H1 (cell line): ENCODE data around the gene ALAS1. TPM values are rescaled to one million over a fixed set of nuclear protein-coding genes. Genes with fewer than 3 reads are reported as not detected.

Experiments
- CTCF ChIA-PET: fragments of 300-600 bp; sonication (Branson Sonifier 250); formaldehyde crosslinking; loops from one replicate; lab custom pipeline; 2021; ENCODE audit not compliant: partially characterized antibody; lab: Charles Lee
- POLR2A ChIA-PET: fragments of 300-600 bp; sonication (Branson Sonifier 250); formaldehyde crosslinking; loops from one replicate; lab custom pipeline; 2021; ENCODE audit warnings: inconsistent platforms; ENCODE audit not compliant: partially characterized antibody; lab: Charles Lee
- DNase-seq, 2 experiments: peaks; one replicate each; pipeline versions ENCODE4 v3.0.0 to v3.0.0-alpha.2; 2010 to 2022; ENCODE audit warnings: low spot score in 2 of 2, low read depth in 1 of 2, mixed read lengths in 1 of 2
- FAIRE-seq: peaks from 2 replicates; lab custom pipeline; 2011; peaks lifted over from hg19 to GRCh38; lab: Jason Lieb, UNC
- H2AFZ ChIP-seq: 2 replicates; pipeline ENCODE4 v1.8.1; 2012; ENCODE audit warnings: low read length, inconsistent platforms
- H2AK5ac ChIP-seq: 2 replicates; pipeline ENCODE4 v1.6.1; 2013; ENCODE audit warnings: low read depth, low read length
- H2BK120ac ChIP-seq: replicated peaks from 2 replicates; pipeline ENCODE3; 2013; ENCODE audit warnings: low read depth, low read length, inconsistent platforms
- H2BK12ac ChIP-seq: 2 replicates; pipeline ENCODE4 v1.6.1; 2013; ENCODE audit warnings: low read depth, low read length
- H2BK15ac ChIP-seq: 2 replicates; pipeline ENCODE4 v1.6.1; 2013; ENCODE audit warnings: low read length
- H2BK20ac ChIP-seq: 2 replicates; pipeline ENCODE4 v1.6.1; 2013; ENCODE audit warnings: low read length
- H2BK5ac ChIP-seq: 2 replicates; pipeline ENCODE4 v1.6.1; 2013; ENCODE audit warnings: low read depth, low read length
- H3K14ac ChIP-seq: 2 replicates; pipeline ENCODE4 v1.6.1; 2013; ENCODE audit warnings: inconsistent platforms; ENCODE audit not compliant: insufficient read length
- H3K18ac ChIP-seq: 2 replicates; pipeline ENCODE4 v1.6.1; 2013; ENCODE audit warnings: low read length; ENCODE audit errors: extremely low read depth
- H3K23ac ChIP-seq: 2 replicates; pipeline ENCODE4 v1.6.1; 2013; ENCODE audit warnings: inconsistent platforms; ENCODE audit not compliant: insufficient read length
- H3K23me2 ChIP-seq: 2 replicates; pipeline ENCODE4 v1.6.1; 2013; ENCODE audit warnings: low read depth, low read length
- H3K27ac ChIP-seq: 2 replicates; pipeline ENCODE4 v1.6.1; 2011; ENCODE audit warnings: low read depth, low read length, inconsistent platforms
- H3K27me3 ChIP-seq, 4 experiments: replicated peaks in 1 of 4; 1 replicate in 1 of 4; 2 replicates in 3 of 4; pipeline versions ENCODE4 v1.6.1 to v1.8.1; 2011 to 2013; ENCODE audit warnings: low read length in 3 of 4, mild to moderate bottlenecking in 3 of 4, inconsistent platforms in 2 of 4, mixed read lengths in 2 of 4, moderate library complexity in 1 of 4; ENCODE audit not compliant: control insufficient read depth in 3 of 4, insufficient read depth in 3 of 4; ENCODE audit errors: extremely low read depth in 1 of 4
- H3K36me3 ChIP-seq, 4 experiments: 2 replicates each; pipeline versions ENCODE4 v1.6.1 to v1.8.1; 2011 to 2013; ENCODE audit warnings: mild to moderate bottlenecking in 4 of 4, low read length in 3 of 4, moderate library complexity in 2 of 4, control low read depth in 1 of 4, inconsistent platforms in 1 of 4; ENCODE audit not compliant: insufficient read depth in 4 of 4, control insufficient read depth in 2 of 4
- H3K4ac ChIP-seq: replicated peaks from 2 replicates; pipeline ENCODE3; 2013; ENCODE audit warnings: low read length, low read depth, mixed read lengths, inconsistent platforms; ENCODE audit not compliant: insufficient read length
- H3K4me1 ChIP-seq, 4 experiments: replicated peaks in 1 of 4; 1 replicate in 1 of 4; 2 replicates in 3 of 4; pipeline versions ENCODE4 v1.6.1 to v1.8.1; 2011 to 2013; ENCODE audit warnings: low read length in 3 of 4, inconsistent platforms in 2 of 4, mixed read lengths in 1 of 4; ENCODE audit not compliant: insufficient read depth in 4 of 4, control insufficient read depth in 3 of 4
- H3K4me2 ChIP-seq, 2 experiments: 2 replicates each; pipeline versions ENCODE4 v1.6.1 to v1.8.1; 2011 to 2013; ENCODE audit warnings: low read depth in 2 of 2, low read length in 2 of 2, control low read depth in 1 of 2, inconsistent platforms in 1 of 2, mild to moderate bottlenecking in 1 of 2; ENCODE audit not compliant: insufficient read depth in 1 of 2
- H3K4me3 ChIP-seq, 4 experiments: fragments of 200-600, 300-600 bp in 1 of 4; sonication (generic), shearing (Covaris generic), sonication (Bioruptor Twin) in 1 of 4; 2 replicates each; pipeline versions ENCODE4 v1.5.1 to v1.8.1; 2011 to 2016; ENCODE audit warnings: low read length in 4 of 4, low read depth in 3 of 4, control low read depth in 2 of 4, inconsistent platforms in 2 of 4, mild to moderate bottlenecking in 2 of 4, mixed read lengths in 1 of 4, moderate library complexity in 1 of 4; ENCODE audit not compliant: insufficient read depth in 2 of 4; ENCODE audit errors: extremely low read depth in 1 of 4
- H3K56ac ChIP-seq: replicated peaks from 2 replicates; pipeline ENCODE3; 2013; ENCODE audit warnings: low read depth, mild to moderate bottlenecking, mixed read lengths, low read length, inconsistent platforms; ENCODE audit not compliant: insufficient read length
- H3K79me1 ChIP-seq: 2 replicates; pipeline ENCODE4 v1.6.1; 2013; ENCODE audit warnings: low read depth, low read length, control low read depth
- H3K79me2 ChIP-seq, 2 experiments: 2 replicates each; pipeline versions ENCODE4 v1.6.1 to v1.8.1; 2012 to 2013; ENCODE audit warnings: low read length in 2 of 2, mild to moderate bottlenecking in 2 of 2, inconsistent platforms in 1 of 2; ENCODE audit not compliant: insufficient read depth in 2 of 2, control insufficient read depth in 1 of 2
- H3K9ac ChIP-seq, 4 experiments: replicated peaks in 1 of 4; 1 replicate in 1 of 4; 2 replicates in 3 of 4; pipeline versions ENCODE4 v1.6.1 to v1.8.1; 2011 to 2013; ENCODE audit warnings: low read depth in 3 of 4, low read length in 3 of 4, control low read depth in 2 of 4, mild to moderate bottlenecking in 2 of 4, moderate library complexity in 2 of 4, inconsistent platforms in 1 of 4; ENCODE audit errors: extremely low read depth in 1 of 4
- H3K9me3 ChIP-seq, 2 experiments: 2 replicates each; pipeline versions ENCODE4 v1.6.1 to v1.8.1; 2012 to 2013; ENCODE audit warnings: mild to moderate bottlenecking in 2 of 2, moderate library complexity in 2 of 2, control low read depth in 1 of 2, inconsistent platforms in 1 of 2, low read depth in 1 of 2, low read length in 1 of 2, mixed read lengths in 1 of 2; ENCODE audit not compliant: insufficient read depth in 2 of 2
- H4K20me1 ChIP-seq, 2 experiments: replicated peaks in 1 of 2; 2 replicates each; pipeline versions ENCODE3 to v1.8.1; 2011 to 2013; ENCODE audit warnings: inconsistent platforms in 2 of 2, low read length in 2 of 2, mild to moderate bottlenecking in 1 of 2; ENCODE audit not compliant: insufficient read depth in 2 of 2, control insufficient read depth in 1 of 2
- H4K5ac ChIP-seq: 2 replicates; pipeline ENCODE4 v1.6.1; 2013; ENCODE audit warnings: low read length, low read depth, mixed read lengths, inconsistent platforms; ENCODE audit not compliant: insufficient read length
- H4K8ac ChIP-seq: 2 replicates; pipeline ENCODE4 v1.8.0; 2013; ENCODE audit warnings: mild to moderate bottlenecking, moderate library complexity, low read length, inconsistent platforms; ENCODE audit not compliant: insufficient read depth; ENCODE audit errors: extremely low read depth
- H4K91ac ChIP-seq: replicated peaks from 2 replicates; pipeline ENCODE3; 2013; ENCODE audit warnings: low read length, mixed read lengths, inconsistent platforms; ENCODE audit not compliant: insufficient read length
- EGR1 ChIP-seq: IDR thresholded peaks from 2 replicates; pipeline ENCODE4 v1.6.1; 2011; ENCODE audit warnings: low read depth, low read length, borderline replicate concordance
- FOSL1 ChIP-seq: IDR thresholded peaks from 2 replicates; pipeline ENCODE4 v1.6.1; 2011; ENCODE audit warnings: mild to moderate bottlenecking, low read depth, low read length, moderate library complexity; ENCODE audit not compliant: insufficient read depth
- WGBS, 2 experiments: shearing (Covaris generic) in 1 of 2; methylation state at CpG; one replicate each; pipeline versions ENCODE4 v1.1.6 to v1.1.7; 2013 to 2015; ENCODE audit warnings: low lambda C conversion rate in 2 of 2, mixed read lengths in 2 of 2, inconsistent platforms in 1 of 2, low coverage in 1 of 2, missing lambda C conversion rate in 1 of 2; ENCODE audit not compliant: insufficient replicate concordance in 2 of 2, insufficient coverage in 1 of 2, insufficient read length in 1 of 2; ENCODE audit errors: extremely low coverage in 1 of 2, missing lambda C conversion rate in 1 of 2; 5-methylcytosine and 5-hydroxymethylcytosine counted together
- polyA plus RNA-seq, 7 experiments: library from polyadenylated mRNA; depleted of rRNA in 3 of 7; stranded (reverse) in 5 of 7; unstranded in 2 of 7; fragments of >200 nt in 5 of 7; fragments of 200-250 nt in 2 of 7; gene quantifications; 1 replicate in 5 of 7; 2 replicates in 1 of 7; 4 replicates in 1 of 7; pipeline versions ENCODE4 v1.2.1 to v1.2.3, GENCODE V29; 2011 to 2013; ENCODE audit warnings: missing spikeins in 2 of 7, mixed read lengths in 2 of 7
- total RNA-seq: library from RNA; stranded (reverse); fragmentation: NEBNext Ultra II Directional; extraction: Animal tissue kit (Norgen Biotek cat#: 25700); gene quantifications from 2 replicates; pipeline ENCODE4 v1.2.1, GENCODE V29; 2021

ALAS1 gene
- total and polyA plus RNA-seq, 2 of the 8 experiments (the other 6 are each of a cell fraction or from before 2014, with no cell fraction given) = 45.9 to 84.4 TPM

GRCh38 chr3:52178537-52178936 is 19.4 kb upstream of the ALAS1 start:
- H3K36me3 ChIP-seq = no peaks in the 10 kb centered on the region
- no peak overlapping the region; the same call in 1 of the 2 replicates for H2BK12ac ChIP-seq
- no peak overlapping the region for H2BK5ac ChIP-seq
- no peaks in the 10 kb centered on the region; the same call in 1 of the 2 replicates for H3K23me2 ChIP-seq
- H3K79me1 ChIP-seq = no peaks in the 10 kb centered on the region
- no peak overlapping the region for H3K9ac ChIP-seq
- H3K4me3 ChIP-seq = no peak overlapping the region
- H3K4me2 ChIP-seq = no peak overlapping the region
- no peak overlapping the region for H4K91ac ChIP-seq
- CTCF ChIA-PET = interaction anchor here (0.5 to 2.5 kb wide), 11 partner anchors 8 to 392 kb away, joined by 3 to 7 read pairs (median 3); partner anchors contain the start of gene POC1A
- no peak overlapping the region for H2BK120ac ChIP-seq
- H3K18ac ChIP-seq = no peak overlapping the region
- no peak for FAIRE-seq
- peaks cover 0 to 5% (median 1%) of the 10 kb centered on the region in 4 experiments; a peak in 2 of 7 replicates for H3K4me1 ChIP-seq
- no peak overlapping the region for H4K5ac ChIP-seq
- no peak for TF ChIP-seq EGR1
- no peak for TF ChIP-seq FOSL1
- no peak overlapping the region for H3K56ac ChIP-seq
- no peak for DNase-seq
- no peak overlapping the region for H3K23ac ChIP-seq
- H3K14ac ChIP-seq = no peak overlapping the region
- no peaks in the 10 kb centered on the region for H3K79me2 ChIP-seq
- H3K4ac ChIP-seq = no peak overlapping the region
- 89% methylated on average over 1 of the region's 1 CpG; no CpG with 5 or more reads in 1 of the 2 experiments for WGBS, 2 experiments
- no peak overlapping the region for H4K8ac ChIP-seq
- H3K27me3 ChIP-seq = no peaks in the 10 kb centered on the region
- no peaks in the 10 kb centered on the region for H3K9me3 ChIP-seq
- no peak overlapping the region for H3K27ac ChIP-seq
- no peak overlapping the region for H2BK15ac ChIP-seq
- no peak overlapping the region for H2AK5ac ChIP-seq
- POLR2A ChIA-PET = interaction anchor here (0.5 to 1.0 kb wide), 4 partner anchors 24 to 225 kb away, joined by 3 to 4 read pairs (median 3); partner anchors contain the start of gene POC1A
- H2BK20ac ChIP-seq = no peak overlapping the region
- no peaks in the 10 kb centered on the region for H4K20me1 ChIP-seq
- H2AFZ ChIP-seq = no peak overlapping the region
